GM19240 (cell line): ENCODE results near the gene SLC45A2.
"Not testable (repeated sequence)": the region's sequence is repeated elsewhere in the genome, so short reads cannot be mapped to it uniquely, and the experiment has no call there.

Experiments
- DNase-seq: peaks from one replicate; pipeline ENCODE4 v3.0.0; 2011; ENCODE audit warnings: low spot score; ENCODE audit not compliant: insufficient read length

Gene SLC45A2

DNA sequence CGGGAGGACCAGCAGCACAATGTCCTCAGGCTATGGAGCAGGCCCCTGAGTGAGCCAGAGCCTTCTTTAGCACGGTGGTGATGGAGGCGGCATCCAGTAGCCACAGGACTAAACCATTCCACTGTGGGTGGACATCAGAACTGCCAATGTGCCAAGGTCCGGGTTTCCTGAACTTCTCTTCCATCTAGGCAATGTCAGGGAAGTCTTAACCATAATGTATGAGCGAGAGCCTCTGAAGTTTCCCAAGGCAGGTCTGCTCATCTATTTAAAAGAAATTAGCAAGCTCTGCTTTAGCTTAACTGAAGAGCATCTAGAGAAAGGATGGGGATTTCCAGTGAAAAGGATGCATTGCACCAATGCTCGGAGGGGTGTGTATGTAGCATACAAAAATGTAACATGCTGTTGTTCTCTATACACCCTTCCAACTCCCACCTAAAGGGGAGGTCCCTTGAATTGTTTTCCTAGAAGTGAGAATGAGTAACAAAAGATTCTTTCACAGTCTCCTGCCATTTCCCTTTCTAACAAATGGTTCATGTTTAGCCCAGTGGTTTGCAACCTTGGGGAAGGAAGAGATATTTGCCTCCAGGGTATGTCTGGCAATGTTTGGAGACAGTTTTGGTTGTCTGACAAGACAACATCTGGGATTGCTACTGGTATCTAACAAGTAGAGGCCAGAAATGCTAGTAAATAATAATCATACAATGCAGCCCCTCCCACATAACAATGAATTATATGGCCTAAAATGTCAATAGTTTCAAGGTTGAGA lies 54.4 kb downstream of the SLC45A2 start:
- no peak for DNase-seq

DNA sequence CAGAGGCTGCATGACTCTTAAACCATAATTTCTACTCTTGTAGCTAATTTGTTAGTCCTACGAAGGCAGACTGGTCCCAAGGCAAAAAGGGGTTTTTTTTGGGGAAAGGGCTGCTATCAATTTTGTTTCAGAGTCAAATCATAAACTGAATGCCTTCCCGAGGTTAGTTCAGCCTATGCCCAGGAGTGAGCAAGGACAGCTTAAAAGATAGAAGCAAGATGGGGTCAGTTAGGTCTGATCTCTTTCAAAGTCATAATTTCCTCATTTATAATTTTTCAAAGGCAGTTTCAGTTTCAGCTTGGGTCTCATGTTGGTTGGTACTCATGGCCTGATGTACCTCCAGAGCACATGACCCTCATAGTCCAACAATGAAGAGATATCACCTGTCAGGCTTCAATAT lies 56.2 kb downstream of the SLC45A2 start:
- DNase-seq: no peak

- no peak for DNase-seq
Observed at GRCh38 chr5:33927685-33928084, 56.8 kb downstream of the SLC45A2 start.

DNA sequence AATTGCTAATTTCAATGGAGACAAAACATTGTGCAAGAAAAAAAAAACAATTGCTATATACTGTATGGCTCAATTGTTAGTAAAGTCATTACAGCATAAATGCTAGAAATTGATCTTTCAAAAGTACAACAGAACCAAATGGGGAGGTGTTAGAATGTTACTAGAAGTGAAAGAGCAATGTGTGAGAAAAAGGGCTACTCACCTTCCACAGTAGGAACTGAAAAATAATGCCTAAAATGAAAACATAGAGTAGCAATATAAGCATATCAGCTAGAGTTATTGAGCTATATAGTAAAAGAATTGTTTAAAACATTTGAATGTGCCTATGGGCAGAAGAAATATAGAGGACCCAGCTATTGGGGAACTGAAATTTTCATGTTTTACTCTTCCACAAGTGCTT lies 59.2 kb downstream of the SLC45A2 start:
- no peak for DNase-seq

DNA sequence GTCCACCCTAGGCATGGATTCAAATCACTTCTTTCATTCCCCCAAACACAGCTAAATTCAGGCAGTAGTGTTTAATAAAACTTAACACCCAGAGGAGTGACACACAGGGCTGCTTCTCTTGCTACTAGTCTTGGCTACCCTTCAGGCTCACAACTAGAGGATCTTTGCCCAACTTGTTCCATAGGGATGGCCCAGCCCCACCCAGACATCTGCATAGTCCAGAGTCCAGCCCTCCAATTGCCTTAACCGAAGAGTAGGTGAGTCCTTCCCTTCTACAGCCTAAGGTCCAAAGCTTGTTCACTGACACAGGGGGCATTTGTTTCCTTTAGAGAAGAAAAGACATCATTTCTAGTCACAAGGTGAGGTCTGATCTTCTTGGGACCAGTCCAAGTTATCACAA lies 63.5 kb downstream of the SLC45A2 start:
- no peak for DNase-seq

GRCh38 chr5:33914844-33915243 lies 69.6 kb downstream of the SLC45A2 start:
- DNase-seq: not testable (repeated sequence)

GRCh38 chr5:33906248-33906647 lies 78.2 kb downstream of the SLC45A2 start:
- DNase-seq: not testable (repeated sequence)

GRCh38 chr5:33905381-33905780 lies 79.1 kb downstream of the SLC45A2 start:
- no peak for DNase-seq

DNA sequence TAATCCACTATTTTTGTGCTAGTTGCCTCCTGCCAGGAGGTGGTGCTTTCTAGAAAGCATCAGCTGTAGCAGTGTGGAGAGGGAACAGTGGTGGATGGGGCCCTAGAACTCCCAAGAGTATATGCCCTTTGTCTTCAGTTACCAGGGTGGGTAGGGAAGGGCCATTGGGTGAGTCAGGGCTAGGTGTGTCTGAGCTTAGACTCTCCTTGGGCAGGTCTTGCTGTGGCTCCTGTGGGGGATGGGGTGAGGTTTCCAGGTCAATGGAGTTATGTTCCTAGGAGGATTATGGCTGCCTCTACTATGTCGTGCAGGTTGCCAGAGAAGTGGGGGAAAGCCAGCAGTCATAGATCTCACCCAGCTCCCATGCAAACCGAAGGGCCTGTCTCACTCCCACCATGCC lies 81.4 kb downstream of the SLC45A2 start:
- no peak for DNase-seq

DNA sequence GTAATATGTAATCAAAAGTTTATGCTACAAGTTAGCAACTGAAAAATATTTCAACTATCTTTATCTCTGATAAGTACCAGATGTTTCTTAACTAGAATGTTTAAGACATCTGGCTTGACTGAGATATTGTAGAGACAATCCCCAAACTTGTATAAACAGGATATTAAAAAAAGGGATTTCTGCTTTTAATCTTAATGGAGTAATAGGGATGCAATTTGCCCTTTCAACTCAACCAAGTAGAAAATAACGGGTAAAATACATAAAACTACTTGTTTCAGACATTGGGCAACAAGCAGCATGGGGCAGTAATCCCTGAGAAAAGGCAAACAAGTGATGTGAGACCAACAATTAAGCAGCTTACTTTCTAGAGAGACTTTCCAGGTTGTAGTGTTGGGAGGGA lies 83.3 kb downstream of the SLC45A2 start:
- DNase-seq: no peak
